WTC11 (cell line): Measurements from ENCODE around the gene NPR3. TPM values are rescaled to one million over a fixed set of nuclear protein-coding genes. Genes with fewer than 3 reads are reported as not detected.

ENCODE experiments used
- ATAC-seq: fragments of 200-7000 bp; cut with Tn5 transposase; 2 replicates; pipeline ENCODE4 v1.10.0; 2021; ENCODE audit warnings: mild to moderate bottlenecking, moderate library complexity
- CTCF ChIA-PET: fragments of 300-600 bp; sonication (Branson Sonifier 250); formaldehyde crosslinking; loops from one replicate; lab custom pipeline; 2021; ENCODE audit warnings: antibody characterized with exemption; lab: Charles Lee
- POLR2A ChIA-PET: fragments of 350-600 bp; sonication (Branson Sonifier 250); formaldehyde crosslinking; loops from one replicate; lab custom pipeline; 2021; ENCODE audit warnings: antibody characterized with exemption; lab: Charles Lee
- DNase-seq: peaks from one replicate; pipeline ENCODE4 v3.0.0; 2021; ENCODE audit warnings: low spot score
- H3K27ac Mint-ChIP-seq: 2 replicates; pipeline ENCODE4 v1.8.0; 2021; ENCODE audit warnings: mixed read lengths
- H3K27me3 Mint-ChIP-seq: 2 replicates; pipeline ENCODE4 v1.8.0; 2021; ENCODE audit warnings: low read depth, mild to moderate bottlenecking, moderate library complexity, mixed read lengths
- H3K36me3 Mint-ChIP-seq: 2 replicates; pipeline ENCODE4 v1.8.0; 2021; ENCODE audit warnings: mixed read lengths
- H3K4me1 Mint-ChIP-seq: 2 replicates; pipeline ENCODE4 v1.8.0; 2022; ENCODE audit warnings: mixed read lengths
- H3K4me3 Mint-ChIP-seq: 2 replicates; pipeline ENCODE4 v1.8.0; 2021; ENCODE audit warnings: mild to moderate bottlenecking, moderate library complexity, mixed read lengths
- H3K9me3 Mint-ChIP-seq: 2 replicates; pipeline ENCODE4 v1.8.0; 2021; ENCODE audit warnings: mixed read lengths
- ATF1 ChIP-seq: sonication (generic); formaldehyde crosslinking; IDR thresholded peaks from 2 replicates; pipeline ENCODE4 v1.8.1; 2023; ENCODE audit warnings: mild to moderate bottlenecking, moderate library complexity, missing genetic modification reagents
- ELF4 ChIP-seq: sonication (generic); formaldehyde crosslinking; IDR thresholded peaks from 2 replicates; pipeline ENCODE4 v1.8.1; 2022; ENCODE audit warnings: low read depth, mild to moderate bottlenecking, moderate library complexity, missing genetic modification reagents
- GRHL2 ChIP-seq: fragments of 250-450 bp; sonication (Bioruptor Pico); IDR thresholded peaks from 2 replicates; pipeline ENCODE4 v1.8.0; 2022; ENCODE audit warnings: mild to moderate bottlenecking, moderate library complexity; ENCODE audit not compliant: insufficient replicate concordance, severe bottlenecking
- IRF2 ChIP-seq: sonication (generic); formaldehyde crosslinking; IDR thresholded peaks from 2 replicates; pipeline ENCODE4 v1.8.0; 2022; ENCODE audit warnings: low read depth, missing genetic modification reagents, borderline replicate concordance
- NR1H2 ChIP-seq: sonication (generic); formaldehyde crosslinking; IDR thresholded peaks from 2 replicates; pipeline ENCODE4 v1.9.0; 2021; ENCODE audit warnings: mild to moderate bottlenecking, moderate library complexity, missing genetic modification reagents
- NR2C2 ChIP-seq: sonication (generic); formaldehyde crosslinking; IDR thresholded peaks from 2 replicates; pipeline ENCODE4 v1.8.0; 2022; ENCODE audit warnings: mild to moderate bottlenecking, missing genetic modification reagents
- SMAD3 ChIP-seq: sonication (generic); formaldehyde crosslinking; IDR thresholded peaks from 2 replicates; pipeline ENCODE4 v1.8.0; 2022; ENCODE audit warnings: missing genetic modification reagents, mild to moderate bottlenecking, borderline replicate concordance
- SOX15 ChIP-seq: fragments of 250-450 bp; sonication (Bioruptor Pico); IDR thresholded peaks from 2 replicates; pipeline ENCODE4 v1.9.0; 2021; ENCODE audit warnings: mild to moderate bottlenecking
- TP53 ChIP-seq: sonication (generic); formaldehyde crosslinking; IDR thresholded peaks from 2 replicates; pipeline ENCODE4 v1.8.1; 2023; ENCODE audit warnings: mild to moderate bottlenecking, missing genetic modification reagents
- ZNF219 ChIP-seq: sonication (generic); formaldehyde crosslinking; IDR thresholded peaks from 2 replicates; pipeline ENCODE4 v1.8.0; 2023; ENCODE audit warnings: missing genetic modification reagents, mild to moderate bottlenecking, borderline replicate concordance
- ZNF317 ChIP-seq: sonication (generic); formaldehyde crosslinking; IDR thresholded peaks from 2 replicates; pipeline ENCODE4 v1.8.1; 2023; ENCODE audit warnings: low read depth, mild to moderate bottlenecking, moderate library complexity, missing genetic modification reagents, borderline replicate concordance
- ZNF416 ChIP-seq: fragments of 250-450 bp; sonication (Bioruptor Pico); IDR thresholded peaks from 2 replicates; pipeline ENCODE4 v1.9.0; 2021; ENCODE audit warnings: mild to moderate bottlenecking, inconsistent platforms
- total RNA-seq: library from RNA; stranded (reverse); gene quantifications from 3 replicates; pipeline ENCODE4 v1.2.3, GENCODE V29; 2021
- TF ChIP-seq, protein P1 (sequence below): sonication (generic); formaldehyde crosslinking; IDR thresholded peaks from 2 replicates; pipeline ENCODE4 v1.8.0; 2022; ENCODE audit warnings: mild to moderate bottlenecking, missing genetic modification reagents
- TF ChIP-seq, protein P2 (sequence below): sonication (generic); formaldehyde crosslinking; IDR thresholded peaks from 2 replicates; pipeline ENCODE4 v1.8.1; 2022; ENCODE audit warnings: mild to moderate bottlenecking, missing genetic modification reagents, moderate library complexity, borderline replicate concordance
- TF ChIP-seq, protein P3 (sequence below): sonication (generic); formaldehyde crosslinking; IDR thresholded peaks from 2 replicates; pipeline ENCODE4 v1.8.0; 2023; ENCODE audit warnings: mild to moderate bottlenecking, missing genetic modification reagents
- TF ChIP-seq, protein P4 (sequence below): sonication (generic); formaldehyde crosslinking; IDR thresholded peaks from 2 replicates; pipeline ENCODE4 v1.8.1; 2023; ENCODE audit warnings: mild to moderate bottlenecking, moderate library complexity, missing genetic modification reagents
- TF ChIP-seq, protein P5 (sequence below): fragments of 250-450 bp; sonication (Bioruptor Pico); IDR thresholded peaks from 2 replicates; pipeline ENCODE4 v1.9.0; 2021; ENCODE audit warnings: moderate library complexity, mild to moderate bottlenecking, inconsistent platforms, borderline replicate concordance
- TF ChIP-seq, protein P6 (sequence below): sonication (generic); formaldehyde crosslinking; conservative IDR thresholded peaks from 2 replicates; pipeline ENCODE4 v1.8.1; 2022; ENCODE audit warnings: mild to moderate bottlenecking, missing genetic modification reagents

The NPR3 gene
- total RNA-seq, 1 experiment from 2014 or later = 0.09 TPM

DNA sequence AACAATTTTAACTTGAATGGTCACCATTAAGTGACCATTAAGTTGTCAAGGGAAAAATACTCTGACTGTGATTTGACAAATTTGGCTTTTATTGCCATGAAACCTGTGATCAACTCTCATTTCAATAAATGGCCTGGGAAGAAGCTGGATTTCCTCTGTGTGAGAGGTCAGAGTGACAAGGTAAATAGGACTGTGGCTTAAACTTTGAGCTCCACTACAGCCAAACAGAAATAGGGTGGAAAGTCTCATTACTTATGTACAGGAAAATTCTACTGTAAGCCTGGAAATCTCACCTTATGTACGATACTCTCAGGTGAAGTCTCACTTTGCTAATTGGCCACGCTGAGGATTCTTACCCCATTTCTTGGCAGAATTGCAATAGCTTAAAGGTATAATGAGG is 67.3 kb downstream of the NPR3 start (continued):
- TF ChIP-seq SOX15 = no peak
- TF ChIP-seq ELF4 (CRISPR knock-in tag) = no peak
- no peak for TF ChIP-seq GRHL2 (CRISPR knock-in tag)

DNA sequence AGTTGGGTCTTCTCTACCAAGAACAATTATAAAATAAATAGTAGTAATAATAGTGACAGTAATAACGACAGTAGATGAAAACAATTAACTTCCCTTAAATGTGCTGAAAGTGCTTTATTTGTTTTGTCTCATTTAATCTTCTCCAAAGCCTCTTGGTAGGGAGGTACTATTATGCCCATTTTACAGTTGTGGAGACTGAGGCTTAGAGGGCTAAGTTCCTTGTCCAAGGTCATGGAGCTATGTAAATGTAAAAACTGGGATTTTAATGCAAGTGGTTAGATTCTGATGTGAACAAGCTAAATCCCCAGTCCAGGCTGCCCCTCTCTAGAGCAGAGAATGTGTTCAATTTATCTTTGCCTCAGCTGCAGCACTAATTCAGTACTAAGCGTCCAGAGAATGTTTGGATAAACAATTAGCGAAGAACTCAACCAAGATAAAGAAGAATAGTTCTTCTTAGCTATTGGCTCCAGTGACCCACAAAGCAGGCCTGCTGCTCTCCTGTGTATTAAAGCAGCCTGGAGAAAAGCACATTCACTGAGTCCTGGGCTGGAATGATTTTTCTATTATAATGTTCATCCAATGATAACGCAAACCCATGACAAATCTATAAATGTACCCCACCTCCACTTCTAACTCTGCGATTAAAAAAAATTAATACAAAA is 68.8 kb downstream of the NPR3 start:
- ATAC-seq = no peak
- no peak overlapping the region for H3K27ac Mint-ChIP-seq
- no peaks in the 10 kb centered on the region for H3K36me3 Mint-ChIP-seq
- TF ChIP-seq ZNF416 (CRISPR knock-in tag) (no peak), TP53 (CRISPR knock-in tag) (no peak), ZNF317 (CRISPR knock-in tag) (no peak), NR1H2 (no peak), GRHL2 (CRISPR knock-in tag) (no peak), SMAD3 (no peak), ATF1 (CRISPR knock-in tag) (no peak), NR2C2 (no peak), ZNF219 (CRISPR knock-in tag) (no peak), IRF2 (no peak)
- TF ChIP-seq, protein P1, sequence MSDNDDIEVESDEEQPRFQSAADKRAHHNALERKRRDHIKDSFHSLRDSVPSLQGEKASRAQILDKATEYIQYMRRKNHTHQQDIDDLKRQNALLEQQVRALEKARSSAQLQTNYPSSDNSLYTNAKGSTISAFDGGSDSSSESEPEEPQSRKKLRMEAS (CRISPR knock-in tag) = no peak
- TF ChIP-seq, protein P2, sequence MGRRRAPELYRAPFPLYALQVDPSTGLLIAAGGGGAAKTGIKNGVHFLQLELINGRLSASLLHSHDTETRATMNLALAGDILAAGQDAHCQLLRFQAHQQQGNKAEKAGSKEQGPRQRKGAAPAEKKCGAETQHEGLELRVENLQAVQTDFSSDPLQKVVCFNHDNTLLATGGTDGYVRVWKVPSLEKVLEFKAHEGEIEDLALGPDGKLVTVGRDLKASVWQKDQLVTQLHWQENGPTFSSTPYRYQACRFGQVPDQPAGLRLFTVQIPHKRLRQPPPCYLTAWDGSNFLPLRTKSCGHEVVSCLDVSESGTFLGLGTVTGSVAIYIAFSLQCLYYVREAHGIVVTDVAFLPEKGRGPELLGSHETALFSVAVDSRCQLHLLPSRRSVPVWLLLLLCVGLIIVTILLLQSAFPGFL (CRISPR knock-in tag) = no peak
- TF ChIP-seq, protein P3, sequence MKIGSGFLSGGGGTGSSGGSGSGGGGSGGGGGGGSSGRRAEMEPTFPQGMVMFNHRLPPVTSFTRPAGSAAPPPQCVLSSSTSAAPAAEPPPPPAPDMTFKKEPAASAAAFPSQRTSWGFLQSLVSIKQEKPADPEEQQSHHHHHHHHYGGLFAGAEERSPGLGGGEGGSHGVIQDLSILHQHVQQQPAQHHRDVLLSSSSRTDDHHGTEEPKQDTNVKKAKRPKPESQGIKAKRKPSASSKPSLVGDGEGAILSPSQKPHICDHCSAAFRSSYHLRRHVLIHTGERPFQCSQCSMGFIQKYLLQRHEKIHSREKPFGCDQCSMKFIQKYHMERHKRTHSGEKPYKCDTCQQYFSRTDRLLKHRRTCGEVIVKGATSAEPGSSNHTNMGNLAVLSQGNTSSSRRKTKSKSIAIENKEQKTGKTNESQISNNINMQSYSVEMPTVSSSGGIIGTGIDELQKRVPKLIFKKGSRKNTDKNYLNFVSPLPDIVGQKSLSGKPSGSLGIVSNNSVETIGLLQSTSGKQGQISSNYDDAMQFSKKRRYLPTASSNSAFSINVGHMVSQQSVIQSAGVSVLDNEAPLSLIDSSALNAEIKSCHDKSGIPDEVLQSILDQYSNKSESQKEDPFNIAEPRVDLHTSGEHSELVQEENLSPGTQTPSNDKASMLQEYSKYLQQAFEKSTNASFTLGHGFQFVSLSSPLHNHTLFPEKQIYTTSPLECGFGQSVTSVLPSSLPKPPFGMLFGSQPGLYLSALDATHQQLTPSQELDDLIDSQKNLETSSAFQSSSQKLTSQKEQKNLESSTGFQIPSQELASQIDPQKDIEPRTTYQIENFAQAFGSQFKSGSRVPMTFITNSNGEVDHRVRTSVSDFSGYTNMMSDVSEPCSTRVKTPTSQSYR = no peak
- TF ChIP-seq, protein P4, sequence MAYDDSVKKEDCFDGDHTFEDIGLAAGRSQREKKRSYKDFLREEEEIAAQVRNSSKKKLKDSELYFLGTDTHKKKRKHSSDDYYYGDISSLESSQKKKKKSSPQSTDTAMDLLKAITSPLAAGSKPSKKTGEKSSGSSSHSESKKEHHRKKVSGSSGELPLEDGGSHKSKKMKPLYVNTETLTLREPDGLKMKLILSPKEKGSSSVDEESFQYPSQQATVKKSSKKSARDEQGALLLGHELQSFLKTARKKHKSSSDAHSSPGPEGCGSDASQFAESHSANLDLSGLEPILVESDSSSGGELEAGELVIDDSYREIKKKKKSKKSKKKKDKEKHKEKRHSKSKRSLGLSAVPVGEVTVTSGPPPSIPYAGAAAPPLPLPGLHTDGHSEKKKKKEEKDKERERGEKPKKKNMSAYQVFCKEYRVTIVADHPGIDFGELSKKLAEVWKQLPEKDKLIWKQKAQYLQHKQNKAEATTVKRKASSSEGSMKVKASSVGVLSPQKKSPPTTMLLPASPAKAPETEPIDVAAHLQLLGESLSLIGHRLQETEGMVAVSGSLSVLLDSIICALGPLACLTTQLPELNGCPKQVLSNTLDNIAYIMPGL (CRISPR knock-in tag) = no peak
- TF ChIP-seq, protein P5, sequence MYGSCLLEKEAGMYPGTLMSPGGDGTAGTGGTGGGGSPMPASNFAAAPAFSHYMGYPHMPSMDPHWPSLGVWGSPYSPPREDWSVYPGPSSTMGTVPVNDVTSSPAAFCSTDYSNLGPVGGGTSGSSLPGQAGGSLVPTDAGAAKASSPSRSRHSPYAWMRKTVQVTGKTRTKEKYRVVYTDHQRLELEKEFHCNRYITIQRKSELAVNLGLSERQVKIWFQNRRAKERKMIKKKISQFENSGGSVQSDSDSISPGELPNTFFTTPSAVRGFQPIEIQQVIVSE (CRISPR knock-in tag) = no peak
- TF ChIP-seq, protein P6, sequence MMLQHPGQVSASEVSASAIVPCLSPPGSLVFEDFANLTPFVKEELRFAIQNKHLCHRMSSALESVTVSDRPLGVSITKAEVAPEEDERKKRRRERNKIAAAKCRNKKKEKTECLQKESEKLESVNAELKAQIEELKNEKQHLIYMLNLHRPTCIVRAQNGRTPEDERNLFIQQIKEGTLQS (CRISPR knock-in tag) = no peak
- ChIA-PET CTCF (no interaction called here), POLR2A (no interaction called here)
- no peak for DNase-seq
- no peak overlapping the region for H3K4me3 Mint-ChIP-seq
- H3K9me3 Mint-ChIP-seq = no peaks in the 10 kb centered on the region
- peaks cover 5% of the 10 kb centered on the region for H3K27me3 Mint-ChIP-seq
- H3K4me1 Mint-ChIP-seq = peaks cover 4% of the 10 kb centered on the region; the same call in 1 of the 2 replicates
